Left lung (tissue), 10 donors: ENCODE measurements around the gene RPS28. TPM values are rescaled to one million over a fixed set of nuclear protein-coding genes. Genes with fewer than 3 reads are reported as not detected.

Experiments
- ATAC-seq: fragments of 200-7000 bp; cut with Tn5 transposase; one replicate; pipeline ENCODE4 v1.9.1; 2020; ENCODE audit warnings: moderate library complexity
- DNase-seq, 4 donors: peaks; one replicate each; pipeline ENCODE4 v3.0.0-alpha.2; 2013 to 2020
- H3K27ac ChIP-seq, 2 donors: fragments of 200-600 bp; sonication (generic) in 1 of 2; one replicate each; pipeline versions ENCODE4 v1.5.0 to v1.8.0; 2020 to 2021
- H3K27me3 ChIP-seq, 2 donors: fragments of 200-600 bp; sonication (generic) in 1 of 2; one replicate each; pipeline versions ENCODE4 v1.5.0 to v1.8.0; 2020 to 2021
- H3K36me3 ChIP-seq, 2 donors: fragments of 200-600 bp; sonication (generic) in 1 of 2; one replicate each; pipeline versions ENCODE4 v1.5.0 to v1.8.0; 2020 to 2021
- H3K4me1 ChIP-seq, 2 donors: fragments of 200-600 bp; one replicate each; pipeline ENCODE4 v1.8.0; 2021
- H3K4me3 ChIP-seq, 2 donors: fragments of 200-600 bp; sonication (generic) in 1 of 2; one replicate each; pipeline versions ENCODE4 v1.5.0 to v1.8.0; 2020 to 2021; ENCODE audit warnings: mild to moderate bottlenecking in 1 of 2
- H3K9me3 ChIP-seq, 2 donors: fragments of 200-600 bp; sonication (generic) in 1 of 2; one replicate each; pipeline versions ENCODE4 v1.5.0 to v1.8.0; 2020 to 2021
- CTCF ChIP-seq, 2 donors: fragments of 200-600 bp; sonication (generic) in 1 of 2; IDR thresholded peaks; one replicate each; pipeline versions ENCODE4 v1.5.0 to v1.8.0; 2021; ENCODE audit warnings: antibody characterized with exemption in 2 of 2
- intact Hi-C, 2 donors: fragments of 100-400 bp; cut with DNase I; formaldehyde crosslinking; loops; one replicate each; pipeline versions ENCODE4 v1.11.2 to v1.14.2; 2022
- polyA plus RNA-seq, 6 donors: library from polyadenylated mRNA; unstranded; fragments of 120-200 nt; gene quantifications; one replicate each; pipeline ENCODE4 v1.2.1, GENCODE V29; 2013; ENCODE audit not compliant: insufficient read length in 6 of 6
- total RNA-seq, 2 donors: library from RNA; stranded (reverse); fragmentation: NEBNext Ultra II Directional; extraction: Animal tissue kit (Norgen Biotek cat#: 25700); gene quantifications; one replicate each; pipeline ENCODE4 v1.2.1, GENCODE V29; 2021
- donor health status: DM: no; HTN: yes; CAD: no.
- donor health status: DM: no; HTN: no; CAD: no.

The RPS28 gene
- total and polyA plus RNA-seq, 8 donors, result 565 to 1,630 (median 655) TPM

- DNase-seq (peak in 1 of 4 donors; percentile 31), ATAC-seq (no peak)
- intact Hi-C loops, result no loop called here
- no peak for TF ChIP-seq CTCF (IDR thresholded peaks at IDR 0.05)
- peaks cover 0 to 20% of the 10 kb centered on the region in 2 donors for H3K36me3 ChIP-seq
- H3K4me3 ChIP-seq, result no peak overlapping the region
- H3K4me1 ChIP-seq, result peaks cover 4 to 19% of the 10 kb centered on the region in 2 donors
- no peak overlapping the region for H3K27ac ChIP-seq
- H3K9me3 ChIP-seq, result no peaks in the 10 kb centered on the region
- H3K27me3 ChIP-seq, result peaks cover 0 to 2% of the 10 kb centered on the region in 2 donors
These were observed 18.6 kb upstream of the RPS28 start for GRCh38 chr19:8302734-8303133.

- intact Hi-C loops, result no loop called here
- Histone ChIP-seq H3K9me3 (no peaks in the 10 kb centered on the region), H3K4me1 (peaks cover 13 to 39% of the 10 kb centered on the region in 2 donors), H3K36me3 (peaks cover 0 to 27% of the 10 kb centered on the region in 2 donors), H3K4me3 (no peak overlapping the region), H3K27ac (no peak overlapping the region), H3K27me3 (peaks cover 0 to 5% of the 10 kb centered on the region in 2 donors)
- DNase-seq, result peak in 2 of 4 donors; percentile 28 to 71
- ATAC-seq, result no peak
- TF ChIP-seq CTCF (IDR thresholded peaks at IDR 0.05), result no peak
These were observed 16.3 kb upstream of the RPS28 start for GRCh38 chr19:8304841-8305621.

- Histone ChIP-seq H3K9me3 (no peaks in the 10 kb centered on the region), H3K4me3 (no peak overlapping the region), H3K27ac (no peak overlapping the region), H3K36me3 (peaks cover 0 to 35% of the 10 kb centered on the region in 2 donors), H3K4me1 (peaks cover 13 to 41% of the 10 kb centered on the region in 2 donors), H3K27me3 (peaks cover 0 to 5% of the 10 kb centered on the region in 2 donors)
- DNase-seq, result peak in 1 of 4 donors; percentile 28
- TF ChIP-seq CTCF (IDR thresholded peaks at IDR 0.05), result no peak
- intact Hi-C loops, result no loop called here
- no peak for ATAC-seq
These were observed 15.5 kb upstream of the RPS28 start for GRCh38 chr19:8305798-8306197.

GRCh38 chr19:8306235-8307054 is 14.9 kb upstream of the RPS28 start:
- DNase-seq (peak in 2 of 4 donors; percentile 28 to 41), ATAC-seq (no peak)
- Histone ChIP-seq H3K4me3 (peak overlapping the region in 1 of 2 donors; percentile 53), H3K36me3 (peaks cover 0 to 42% of the 10 kb centered on the region in 2 donors), H3K27ac (no peak overlapping the region), H3K4me1 (peaks cover 13 to 48% of the 10 kb centered on the region in 2 donors), H3K9me3 (no peaks in the 10 kb centered on the region), H3K27me3 (peaks cover 0 to 5% of the 10 kb centered on the region in 2 donors)
- intact Hi-C loops, result no loop called here
- TF ChIP-seq CTCF (IDR thresholded peaks at IDR 0.05), result no peak
